Measurements from ENCODE around the gene AQP12B.

Gene AQP12B

GRCh38 chr2:240630771-240631547 is 51.7 kb downstream of the AQP12B start:
- Histone ChIP-seq H3K27me3 (replicated peaks; ENCODE audit: insufficient read depth, low read length) (peaks cover 4% of the 10 kb centered on the region; the same call in 1 of the 2 replicates), H3K9me2 (replicated peaks; ENCODE audit: insufficient read depth, low read length) (no peaks in the 10 kb centered on the region), H3K36me3 (replicated peaks; ENCODE audit: insufficient read depth, low read length) (no peaks in the 10 kb centered on the region), H3K27ac (ENCODE audit: low read length) (no peak overlapping the region), H3K9me3 (replicated peaks; ENCODE audit: insufficient read depth, low read length) (no peaks in the 10 kb centered on the region), H3K4me2 (ENCODE audit: low read depth, low read length) (no peak overlapping the region), H3K4me1 (ENCODE audit: low read length) (no peaks in the 10 kb centered on the region), H3K79me2 (ENCODE audit: low read length) (no peaks in the 10 kb centered on the region), H4K20me1 (ENCODE audit: insufficient read depth, low read length) (no peaks in the 10 kb centered on the region), H3K9ac (ENCODE audit: low read length) (no peak overlapping the region), H2AFZ (ENCODE audit: low read length) (no peak overlapping the region), H3F3A (ENCODE audit: insufficient read depth, low read length) (no peaks in the 10 kb centered on the region), H3K4me3 (ENCODE audit: low read length) (no peak overlapping the region)
- no peak for DNase-seq
- TF ChIP-seq EZH2 (optimal IDR thresholded peaks at IDR 0.05; ENCODE audit: low read depth, low read length) (no peak), CTCF (IDR thresholded peaks at IDR 0.05; ENCODE audit: low read length) (no peak), EZH2phosphoT487 (IDR thresholded peaks at IDR 0.05; ENCODE audit: low read length) (no peak)

GRCh38 chr2:240629968-240630770 is 52.5 kb downstream of the AQP12B start:
- DNase-seq = no peak
- Histone ChIP-seq H3K79me2 (ENCODE audit: low read length) (no peaks in the 10 kb centered on the region), H3K27ac (ENCODE audit: low read length) (no peak overlapping the region), H3K4me1 (ENCODE audit: low read length) (no peaks in the 10 kb centered on the region), H3K9me3 (replicated peaks; ENCODE audit: insufficient read depth, low read length) (no peaks in the 10 kb centered on the region), H3K4me2 (ENCODE audit: low read depth, low read length) (no peak overlapping the region), H3K9ac (ENCODE audit: low read length) (no peak overlapping the region), H4K20me1 (ENCODE audit: insufficient read depth, low read length) (no peaks in the 10 kb centered on the region), H3K4me3 (ENCODE audit: low read length) (no peak overlapping the region), H3K27me3 (replicated peaks; ENCODE audit: insufficient read depth, low read length) (peaks cover 4% of the 10 kb centered on the region; the same call in 1 of the 2 replicates), H2AFZ (ENCODE audit: low read length) (no peak overlapping the region), H3K9me2 (replicated peaks; ENCODE audit: insufficient read depth, low read length) (no peaks in the 10 kb centered on the region), H3K36me3 (replicated peaks; ENCODE audit: insufficient read depth, low read length) (no peaks in the 10 kb centered on the region), H3F3A (ENCODE audit: insufficient read depth, low read length) (no peaks in the 10 kb centered on the region)
- no peak for TF ChIP-seq EZH2 (optimal IDR thresholded peaks at IDR 0.05; ENCODE audit: low read depth, low read length)
- no peak for TF ChIP-seq CTCF (IDR thresholded peaks at IDR 0.05; ENCODE audit: low read length)
- TF ChIP-seq EZH2phosphoT487 (IDR thresholded peaks at IDR 0.05; ENCODE audit: low read length) = no peak

- no peaks in the 10 kb centered on the region for H3F3A ChIP-seq (ENCODE audit: insufficient read depth, low read length)
- no peak overlapping the region for H2AFZ ChIP-seq (ENCODE audit: low read length)
- peaks cover 4% of the 10 kb centered on the region; the same call in 1 of the 2 replicates for H3K27me3 ChIP-seq (replicated peaks; ENCODE audit: insufficient read depth, low read length)
- H3K36me3 ChIP-seq (replicated peaks; ENCODE audit: insufficient read depth, low read length) = no peaks in the 10 kb centered on the region
- no peaks in the 10 kb centered on the region for H3K79me2 ChIP-seq (ENCODE audit: low read length)
- DNase-seq = no peak
- H3K4me1 ChIP-seq (ENCODE audit: low read length) = no peaks in the 10 kb centered on the region
- no peak overlapping the region for H3K27ac ChIP-seq (ENCODE audit: low read length)
- H3K9me2 ChIP-seq (replicated peaks; ENCODE audit: insufficient read depth, low read length) = no peaks in the 10 kb centered on the region
- no peaks in the 10 kb centered on the region for H4K20me1 ChIP-seq (ENCODE audit: insufficient read depth, low read length)
- H3K9me3 ChIP-seq (replicated peaks; ENCODE audit: insufficient read depth, low read length) = no peaks in the 10 kb centered on the region
- no peak overlapping the region for H3K4me3 ChIP-seq (ENCODE audit: low read length)
- TF ChIP-seq EZH2phosphoT487 (IDR thresholded peaks at IDR 0.05; ENCODE audit: low read length) (no peak), EZH2 (optimal IDR thresholded peaks at IDR 0.05; ENCODE audit: low read depth, low read length) (no peak), CTCF (IDR thresholded peaks at IDR 0.05; ENCODE audit: low read length) (no peak)
- H3K4me2 ChIP-seq (ENCODE audit: low read depth, low read length) = no peak overlapping the region
- H3K9ac ChIP-seq (ENCODE audit: low read length) = no peak overlapping the region
Observed at GRCh38 chr2:240629619-240629967, 53.1 kb downstream of the AQP12B start.

Data from MM.1S (cell line).